GM04503 (cell line): ENCODE data around the gene BAHCC1.

Source experiments
- DNase-seq: peaks from one replicate; pipeline ENCODE4 v3.0.0-alpha.2; 2012; ENCODE audit warnings: low read depth

Gene BAHCC1

GRCh38 chr17:81398176-81398831, 3.0 kb downstream of the BAHCC1 start:
- no peak for DNase-seq

- no peak for DNase-seq
Measured at GRCh38 chr17:81398832-81399411, 3.7 kb downstream of the BAHCC1 start.

- DNase-seq, result no peak
Measured at GRCh38 chr17:81399481-81400153, 4.4 kb downstream of the BAHCC1 start.

GRCh38 chr17:81400154-81400977, 5.1 kb downstream of the BAHCC1 start:
- no peak for DNase-seq

GRCh38 chr17:81400996-81401722, 5.9 kb downstream of the BAHCC1 start:
- DNase-seq, result no peak

GRCh38 chr17:81401723-81402529, 6.7 kb downstream of the BAHCC1 start:
- no peak for DNase-seq

GRCh38 chr17:81402530-81402941, 7.3 kb downstream of the BAHCC1 start:
- DNase-seq, result no peak

GRCh38 chr17:81402981-81403467, 7.8 kb downstream of the BAHCC1 start:
- DNase-seq, result no peak

- no peak for DNase-seq
Measured at GRCh38 chr17:81403671-81404534, 8.6 kb downstream of the BAHCC1 start.

- no peak for DNase-seq
Measured at GRCh38 chr17:81404558-81405165, 9.4 kb downstream of the BAHCC1 start.

- DNase-seq, result no peak
Measured at GRCh38 chr17:81405411-81405872, 10.2 kb downstream of the BAHCC1 start.

- no peak for DNase-seq
Measured at GRCh38 chr17:81406117-81406953, 11.1 kb downstream of the BAHCC1 start.

- no peak for DNase-seq
Measured at GRCh38 chr17:81408049-81408448, 12.8 kb downstream of the BAHCC1 start.

- DNase-seq, result no peak
Measured at GRCh38 chr17:81409190-81409935, 14.1 kb downstream of the BAHCC1 start.

- DNase-seq, result no peak
Measured at GRCh38 chr17:81410852-81411251, 15.6 kb downstream of the BAHCC1 start.

- DNase-seq, result no peak
Measured at GRCh38 chr17:81411305-81411704, 16.0 kb downstream of the BAHCC1 start.

- DNase-seq, result no peak
Measured at GRCh38 chr17:81412490-81413093, 17.3 kb downstream of the BAHCC1 start.
